ENCODE measurements around the gene TLE6. TPM values are rescaled to one million over a fixed set of nuclear protein-coding genes. Genes with fewer than 3 reads are reported as not detected.

The TLE6 gene
- total and polyA plus RNA-seq, 8 donors = 0.97 to 8.5 (median 1.3) TPM

DNA sequence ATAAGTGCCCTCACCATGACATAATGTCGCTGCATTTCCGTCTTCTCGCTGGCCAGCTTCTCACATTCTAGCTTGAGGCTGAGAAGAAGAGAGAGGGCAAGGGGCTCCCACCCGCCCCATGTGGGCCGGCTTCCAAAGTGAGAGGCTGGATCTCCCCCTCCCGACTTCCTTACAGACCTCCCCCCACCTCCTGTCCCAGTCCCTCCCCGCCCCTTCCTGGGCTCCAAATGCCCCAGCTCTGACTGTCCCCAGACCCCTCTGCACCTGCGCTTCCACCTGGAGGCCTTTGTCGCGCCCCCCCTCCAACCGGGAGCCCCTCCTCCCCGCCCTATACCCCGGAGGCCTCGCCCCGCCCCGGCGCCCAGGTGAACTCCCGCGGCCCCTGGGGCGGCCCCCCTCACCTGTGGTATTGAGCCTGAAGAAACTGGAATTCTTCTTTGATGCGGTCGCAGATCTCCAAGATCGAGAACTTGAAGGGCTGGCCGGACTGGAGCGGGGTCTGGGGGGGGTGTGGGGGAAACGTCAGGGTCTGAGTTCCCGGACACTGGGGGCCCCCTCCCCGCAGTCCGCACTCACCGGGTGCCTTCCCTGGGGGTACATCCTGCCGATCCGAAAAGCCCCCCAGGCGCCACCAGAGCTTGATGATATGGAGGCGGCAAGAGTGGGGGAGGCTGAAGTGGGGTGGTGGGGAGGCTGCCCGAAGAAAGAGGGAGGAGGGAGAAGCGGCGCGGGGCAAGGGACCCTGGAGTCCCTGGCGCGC, 51.1 kb downstream of the TLE6 start:
- DNase-seq (peak in 4 of 6 donors; percentile 39 to 78 (median 62)), FAIRE-seq (no peak), ATAC-seq (peak; percentile 46 to 63 (median 52))
- no peaks in the 10 kb centered on the region for H3K9me3 ChIP-seq
- TF ChIP-seq, protein P1, sequence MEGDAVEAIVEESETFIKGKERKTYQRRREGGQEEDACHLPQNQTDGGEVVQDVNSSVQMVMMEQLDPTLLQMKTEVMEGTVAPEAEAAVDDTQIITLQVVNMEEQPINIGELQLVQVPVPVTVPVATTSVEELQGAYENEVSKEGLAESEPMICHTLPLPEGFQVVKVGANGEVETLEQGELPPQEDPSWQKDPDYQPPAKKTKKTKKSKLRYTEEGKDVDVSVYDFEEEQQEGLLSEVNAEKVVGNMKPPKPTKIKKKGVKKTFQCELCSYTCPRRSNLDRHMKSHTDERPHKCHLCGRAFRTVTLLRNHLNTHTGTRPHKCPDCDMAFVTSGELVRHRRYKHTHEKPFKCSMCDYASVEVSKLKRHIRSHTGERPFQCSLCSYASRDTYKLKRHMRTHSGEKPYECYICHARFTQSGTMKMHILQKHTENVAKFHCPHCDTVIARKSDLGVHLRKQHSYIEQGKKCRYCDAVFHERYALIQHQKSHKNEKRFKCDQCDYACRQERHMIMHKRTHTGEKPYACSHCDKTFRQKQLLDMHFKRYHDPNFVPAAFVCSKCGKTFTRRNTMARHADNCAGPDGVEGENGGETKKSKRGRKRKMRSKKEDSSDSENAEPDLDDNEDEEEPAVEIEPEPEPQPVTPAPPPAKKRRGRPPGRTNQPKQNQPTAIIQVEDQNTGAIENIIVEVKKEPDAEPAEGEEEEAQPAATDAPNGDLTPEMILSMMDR (IDR thresholded peaks at IDR 0.05) = no peak
- peaks cover 0 to 4% (median 0%) of the 10 kb centered on the region in 3 donors for H3K4me1 ChIP-seq
- WGBS, 2 donors = 4% methylated on average over 37 to 40 of the region's 40 CpGs
- no peaks in the 10 kb centered on the region for H3K27me3 ChIP-seq
- H3K36me3 ChIP-seq = no peaks in the 10 kb centered on the region
- H3K4me3 ChIP-seq = peak overlapping the region; percentile 35 to 70 (median 50)
- peak overlapping the region; percentile 26 to 69 (median 44) for H3K27ac ChIP-seq
- intact Hi-C loops (cut with DNase I) = no loop called here

DNA sequence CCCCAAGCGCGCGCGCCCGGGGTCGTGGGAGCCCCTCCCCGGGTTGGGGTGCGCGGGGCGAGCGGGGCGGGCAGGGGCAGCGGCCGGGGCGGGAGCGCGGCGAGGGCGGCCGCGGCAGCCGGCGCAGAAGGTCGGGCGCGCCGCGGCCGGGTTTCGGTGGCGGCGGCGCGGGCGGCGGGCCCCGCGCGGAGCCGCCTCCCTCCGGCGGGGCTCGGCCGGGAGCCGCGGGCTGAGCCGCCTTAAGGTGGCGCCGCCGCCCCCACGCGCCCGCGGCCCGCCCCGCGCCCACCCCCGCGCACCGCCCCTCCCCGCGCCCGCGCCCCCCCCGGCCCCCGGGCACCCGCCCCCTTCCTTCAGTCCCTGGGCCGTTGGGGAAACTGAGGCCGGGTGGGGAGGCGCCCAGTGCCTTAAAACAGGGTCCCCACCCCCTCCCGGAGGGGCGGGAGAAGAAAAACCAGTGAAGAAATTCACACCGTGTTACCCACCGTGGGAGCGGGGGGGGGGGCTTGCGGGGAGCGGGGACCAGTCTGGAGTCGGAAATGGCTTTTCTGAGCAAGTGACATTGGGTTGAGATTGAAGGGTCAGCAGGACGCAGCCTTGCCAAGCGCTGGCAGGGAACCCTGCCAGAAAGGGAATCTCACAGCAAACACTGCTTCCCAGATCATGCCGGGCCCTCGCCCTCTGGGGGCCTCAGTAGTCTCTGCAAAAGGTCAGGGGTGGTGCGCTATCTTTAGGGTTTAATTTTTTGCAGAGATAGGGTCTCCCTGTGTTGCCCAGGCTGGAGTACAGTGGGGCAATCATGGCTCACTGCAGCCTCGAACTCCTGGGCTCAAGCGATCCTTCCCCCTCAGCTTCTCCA, 51.9 kb downstream of the TLE6 start, which contains the start of gene TLE2:
Gene TLE2 (minus strand): TSS at position 216 of the 859 bp plus-strand sequence. CDS start 376 bp downstream, outside the sequence.
- FAIRE-seq (no peak), DNase-seq (peak in 1 of 6 donors; percentile 59), ATAC-seq (peak; percentile 3 to 59 (median 46))
- WGBS, 2 donors = 3 to 14% methylated on average over 12 to 84 of the region's 85 CpGs
- peak within 1 kb of the TSS; percentile 35 to 70 (median 50) for H3K4me3 ChIP-seq
- H3K27ac ChIP-seq = peak within 1 kb of the TSS; percentile 26 to 69 (median 44)
- no peaks in the 10 kb centered on the region for H3K9me3 ChIP-seq
- intact Hi-C loops (cut with DNase I) = no loop called here
- no peaks in the 10 kb centered on the region for H3K27me3 ChIP-seq
- TF ChIP-seq, protein P1 (IDR thresholded peaks at IDR 0.05) = no peak
- no peaks in the 10 kb centered on the region for H3K36me3 ChIP-seq
- peaks cover 0 to 4% (median 0%) of the 10 kb centered on the region in 3 donors for H3K4me1 ChIP-seq

DNA sequence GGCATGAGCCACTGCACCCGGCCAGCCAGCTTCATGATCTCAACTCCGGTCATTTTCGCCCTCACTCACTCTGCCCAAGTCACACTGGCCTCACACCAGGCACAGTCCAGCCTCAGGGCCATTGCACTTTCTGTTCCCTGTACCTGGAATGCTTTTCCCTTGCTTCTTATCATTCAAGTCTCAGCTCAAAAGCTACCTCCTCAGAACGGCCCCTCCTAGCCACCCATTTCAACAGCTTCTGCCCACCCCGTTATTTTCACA, 54.2 kb downstream of the TLE6 start:
- intact Hi-C loops (cut with DNase I) = no loop called here
- no peak overlapping the region for H3K27ac ChIP-seq
- H3K4me3 ChIP-seq = no peak overlapping the region
- FAIRE-seq (no peak), DNase-seq (no peak), ATAC-seq (no peak)
- H3K27me3 ChIP-seq = no peaks in the 10 kb centered on the region
- H3K36me3 ChIP-seq = no peaks in the 10 kb centered on the region
- WGBS, 2 donors = 72% methylated on average over 5 of the region's 5 CpGs
- H3K9me3 ChIP-seq = no peaks in the 10 kb centered on the region
- TF ChIP-seq, protein P1 (IDR thresholded peaks at IDR 0.05) = no peak
- peaks cover 0 to 10% (median 0%) of the 10 kb centered on the region in 3 donors for H3K4me1 ChIP-seq

DNA sequence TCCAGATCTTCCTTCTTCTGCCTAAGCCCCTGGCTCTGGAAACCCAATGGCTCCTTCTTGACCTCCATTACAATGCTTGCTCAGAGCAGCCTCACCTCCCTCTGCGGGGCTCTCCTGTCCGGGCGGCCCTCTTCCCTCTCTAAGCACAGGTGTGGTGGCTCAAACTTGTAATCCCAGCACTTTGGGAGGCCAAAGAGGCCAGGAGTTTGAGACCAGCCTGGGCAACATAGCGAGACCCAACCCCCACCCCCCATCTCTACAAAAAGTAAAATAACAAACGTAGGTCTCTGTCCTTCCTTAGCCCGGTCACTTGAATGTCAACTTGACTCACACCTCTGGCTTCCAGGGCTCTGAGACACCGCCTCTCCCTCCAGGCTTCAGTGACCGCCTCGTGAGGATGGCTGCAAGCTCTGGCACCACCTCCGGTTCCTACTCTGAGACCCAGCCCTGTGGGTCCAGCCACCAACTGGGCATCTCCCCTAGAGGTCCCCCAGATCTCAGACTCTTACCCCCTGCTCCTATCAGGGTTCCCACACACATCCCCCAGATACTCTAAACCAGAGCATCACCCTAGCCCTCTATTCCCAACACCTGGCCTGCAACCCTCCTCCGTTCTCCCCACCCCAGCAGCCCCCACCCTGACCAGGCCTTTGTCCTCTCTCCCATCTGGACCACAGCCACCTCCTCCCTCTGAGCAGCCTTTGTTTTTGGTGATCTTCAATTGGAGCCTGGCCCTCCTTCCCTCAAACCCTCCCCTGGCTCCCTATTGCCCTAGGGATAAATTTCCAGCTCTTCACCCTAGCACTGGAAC, 56.4 kb downstream of the TLE6 start:
- Histone ChIP-seq H3K9me3 (no peaks in the 10 kb centered on the region), H3K4me3 (no peak overlapping the region), H3K4me1 (peaks cover 0 to 12% (median 0%) of the 10 kb centered on the region in 3 donors), H3K36me3 (no peaks in the 10 kb centered on the region), H3K27me3 (no peaks in the 10 kb centered on the region), H3K27ac (peak overlapping the region in 2 of 4 donors; percentile 87 to 90)
- FAIRE-seq (no peak), DNase-seq (peak in 1 of 6 donors; percentile 39), ATAC-seq (no peak)
- intact Hi-C loops (cut with DNase I) = no loop called here
- WGBS, 2 donors = 82 to 87% methylated on average over 10 to 11 of the region's 11 CpGs
- TF ChIP-seq, protein P1 (IDR thresholded peaks at IDR 0.05) = no peak
